HCT116 (cell line): Measurements from ENCODE around the gene RBFOX2. TPM values are rescaled to one million over a fixed set of nuclear protein-coding genes. Genes with fewer than 3 reads are reported as not detected.

Experiments
- ATAC-seq: fragments of 200-7000 bp; cut with Tn5 transposase; 2 replicates; pipeline ENCODE4 v1.9.1; 2020; ENCODE audit warnings: mild to moderate bottlenecking, moderate library complexity
- BruUV-seq: library from RNA; stranded (reverse); fragments of 400-500 nt; replicated peaks from 2 replicates; lab custom pipeline; 2021; lab: Mats Ljungman, UMichigan
- CTCF ChIA-PET: fragments of 300-600 bp; sonication (Branson Sonifier 250); formaldehyde crosslinking; loops from one replicate; lab custom pipeline; 2021; ENCODE audit warnings: antibody characterized with exemption; lab: Charles Lee
- POLR2A ChIA-PET: fragments of 300-600, 350-600 bp; sonication (Branson Sonifier 250); formaldehyde crosslinking; loops from one replicate; lab custom pipeline; 2021; ENCODE audit warnings: antibody characterized with exemption; lab: Charles Lee
- RAD21 ChIA-PET, 2 experiments: fragments of 300-600 bp; sonication (Branson Sonifier 250); formaldehyde crosslinking; loops; one replicate each; lab custom pipeline; 2023; ENCODE audit warnings: low total read pairs in 2 of 2; ENCODE audit not compliant: uncharacterized antibody in 2 of 2, unreplicated experiment in 2 of 2, low non-redundant PET in 1 of 2; lab: Charles Lee
- DNase-seq: peaks from one replicate; pipeline ENCODE4 v3.0.0-alpha.2; 2010; ENCODE audit warnings: low read depth, low spot score
- H2AFZ ChIP-seq: fragments of 200-600 bp; shearing (Covaris generic), sonication (generic); 2 replicates; pipeline ENCODE4 v1.6.1; 2017; ENCODE audit warnings: low read depth, mixed run types, mixed read lengths, antibody characterized with exemption, low read length; ENCODE audit not compliant: poor library complexity, severe bottlenecking
- H3K27ac ChIP-seq: 2 replicates; pipeline ENCODE4 v1.5.1; 2012; ENCODE audit warnings: low read depth, low read length
- H3K27me3 ChIP-seq: fragments of 200-600 bp; sonication (generic); 2 replicates; pipeline ENCODE4 v1.6.1; 2016; ENCODE audit warnings: mixed run types, low read length, mixed read lengths; ENCODE audit not compliant: insufficient read depth
- H3K36me3 ChIP-seq, 2 experiments: fragments of 200-500 bp in 1 of 2; fragments of 200-600 bp in 1 of 2; sonication (Bioruptor generic) in 1 of 2; sonication (generic) in 1 of 2; 2 replicates each; pipeline versions ENCODE4 v1.5.1 to v1.6.1; 2014 to 2016; ENCODE audit warnings: low read length in 2 of 2, inconsistent platforms in 1 of 2, mixed read lengths in 1 of 2, mixed run types in 1 of 2; ENCODE audit not compliant: insufficient read depth in 2 of 2, control insufficient read depth in 1 of 2
- H3K4me1 ChIP-seq, 2 experiments: fragments of 200-600 bp in 1 of 2; sonication (generic) in 1 of 2; 2 replicates each; pipeline versions ENCODE4 v1.5.1 to v1.6.1; 2012 to 2017; ENCODE audit warnings: low read length in 2 of 2, inconsistent platforms in 1 of 2, mild to moderate bottlenecking in 1 of 2, mixed read lengths in 1 of 2, mixed run types in 1 of 2, moderate library complexity in 1 of 2; ENCODE audit not compliant: insufficient read depth in 2 of 2, control insufficient read depth in 1 of 2
- H3K4me2 ChIP-seq: fragments of 200-600 bp; sonication (generic); 2 replicates; pipeline ENCODE4 v1.6.1; 2017; ENCODE audit warnings: mixed run types, low read length, mixed read lengths
- H3K4me3 ChIP-seq, 2 experiments: fragments of 200-600 bp in 1 of 2; sonication (generic) in 1 of 2; replicated peaks in 1 of 2; 2 replicates each; pipeline ENCODE4 v1.5.1; 2011 to 2016; ENCODE audit warnings: low read length in 2 of 2, control low read depth in 1 of 2, low read depth in 1 of 2, mild to moderate bottlenecking in 1 of 2, mixed read lengths in 1 of 2, mixed run types in 1 of 2
- H3K79me2 ChIP-seq: fragments of 200-600 bp; sonication (generic); 2 replicates; pipeline ENCODE4 v1.6.1; 2017; ENCODE audit warnings: mild to moderate bottlenecking, mixed run types, low read length, moderate library complexity, mixed read lengths; ENCODE audit not compliant: insufficient read depth
- H3K9ac ChIP-seq: fragments of 200-600 bp; sonication (generic); 2 replicates; pipeline ENCODE4 v1.6.1; 2016; ENCODE audit warnings: low read length, mixed read lengths
- H3K9me2 ChIP-seq: fragments of 200-600 bp; sonication (generic), shearing (Covaris generic); 2 replicates; pipeline ENCODE4 v1.6.1; 2017; ENCODE audit warnings: mixed run types, mild to moderate bottlenecking, moderate library complexity; ENCODE audit not compliant: insufficient read depth
- H3K9me3 ChIP-seq, 2 experiments: fragments of 200-500 bp in 1 of 2; fragments of 200-600 bp in 1 of 2; sonication (Bioruptor generic) in 1 of 2; sonication (generic) in 1 of 2; 2 replicates each; pipeline ENCODE4 v1.6.1; 2014 to 2017; ENCODE audit warnings: low read length in 2 of 2, mixed read lengths in 2 of 2, inconsistent platforms in 1 of 2, low read depth in 1 of 2, mild to moderate bottlenecking in 1 of 2, mixed run types in 1 of 2, moderate library complexity in 1 of 2; ENCODE audit not compliant: control insufficient read depth in 1 of 2, insufficient read depth in 1 of 2
- H4K20me1 ChIP-seq: fragments of 200-600 bp; sonication (generic), shearing (Covaris generic); 2 replicates; pipeline ENCODE4 v1.6.1; 2017; ENCODE audit warnings: mixed run types, mild to moderate bottlenecking, moderate library complexity; ENCODE audit not compliant: insufficient read depth
- CEBPB ChIP-seq: IDR thresholded peaks from 2 replicates; pipeline ENCODE4 v1.6.1; 2012; ENCODE audit warnings: low read depth
- EGR1 ChIP-seq: IDR thresholded peaks from 2 replicates; pipeline ENCODE4 v1.6.1; 2012; ENCODE audit warnings: low read depth
- ELF1 ChIP-seq: IDR thresholded peaks from 2 replicates; pipeline ENCODE4 v1.6.1; 2012; ENCODE audit warnings: low read depth, borderline replicate concordance
- EZH2 ChIP-seq: fragments of 200-600 bp; sonication (generic); IDR thresholded peaks from 2 replicates; pipeline ENCODE4 v1.6.1; 2017; ENCODE audit warnings: antibody characterized with exemption, mixed run types
- FOSL1 ChIP-seq: IDR thresholded peaks from 2 replicates; pipeline ENCODE4 v1.6.1; 2012; ENCODE audit warnings: low read depth
- JUND ChIP-seq: IDR thresholded peaks from 2 replicates; pipeline ENCODE4 v1.6.1; 2012
- SIN3A ChIP-seq: IDR thresholded peaks from 2 replicates; pipeline ENCODE4 v1.6.1; 2012; ENCODE audit warnings: low read depth
- SP1 ChIP-seq: IDR thresholded peaks from 2 replicates; pipeline ENCODE4 v1.6.1; 2012; ENCODE audit warnings: low read depth
- TCF7L2 ChIP-seq: IDR thresholded peaks from 2 replicates; pipeline ENCODE4 v1.7.0; 2011; ENCODE audit warnings: borderline replicate concordance, inconsistent platforms; ENCODE audit not compliant: insufficient read depth, insufficient read length; ENCODE audit errors: extremely low read depth
- ZNF274 ChIP-seq: fragments of 200-500 bp; sonication (Bioruptor generic); IDR thresholded peaks from 2 replicates; pipeline ENCODE4 v1.6.1; 2014; ENCODE audit warnings: mild to moderate bottlenecking, low read depth, low read length, inconsistent platforms
- intact Hi-C: fragments of 100-400 bp; cut with micrococcal nuclease; formaldehyde crosslinking; loops from 2 replicates; pipeline ENCODE4 v1.10.0; 2022
- total RNA-seq: library from RNA; stranded (reverse); gene quantifications from one replicate; pipeline ENCODE4 v1.2.1, GENCODE V29; 2021; ENCODE audit not compliant: unreplicated experiment
- TF ChIP-seq, protein P1 (sequence below), 3 experiments: fragments of 200-600 bp in 1 of 3; sonication (generic) in 1 of 3; IDR thresholded peaks in 2 of 3; conservative IDR thresholded peaks in 1 of 3; 2 replicates each; pipeline ENCODE4 v1.5.1; 2012 to 2017; ENCODE audit warnings: low read depth in 2 of 3, low read length in 2 of 3, antibody characterized with exemption in 1 of 3, borderline replicate concordance in 1 of 3, control low read depth in 1 of 3, mild to moderate bottlenecking in 1 of 3, mixed read lengths in 1 of 3, mixed run types in 1 of 3, moderate library complexity in 1 of 3; ENCODE audit not compliant: insufficient read depth in 1 of 3
- TF ChIP-seq, protein P2 (sequence below): IDR thresholded peaks from 2 replicates; pipeline ENCODE4 v1.6.1; 2012
- TF ChIP-seq, protein P3 (sequence below): IDR thresholded peaks from 2 replicates; pipeline ENCODE4 v1.6.1; 2012; ENCODE audit warnings: low read depth
- TF ChIP-seq, protein P4 (sequence below): IDR thresholded peaks from 2 replicates; pipeline ENCODE4 v1.6.1; 2011; ENCODE audit warnings: mild to moderate bottlenecking, low read length, moderate library complexity; ENCODE audit not compliant: insufficient replicate concordance; ENCODE audit errors: extremely low read depth

The RBFOX2 gene
- total RNA-seq, 1 experiment from 2014 or later, result 83.9 TPM

DNA sequence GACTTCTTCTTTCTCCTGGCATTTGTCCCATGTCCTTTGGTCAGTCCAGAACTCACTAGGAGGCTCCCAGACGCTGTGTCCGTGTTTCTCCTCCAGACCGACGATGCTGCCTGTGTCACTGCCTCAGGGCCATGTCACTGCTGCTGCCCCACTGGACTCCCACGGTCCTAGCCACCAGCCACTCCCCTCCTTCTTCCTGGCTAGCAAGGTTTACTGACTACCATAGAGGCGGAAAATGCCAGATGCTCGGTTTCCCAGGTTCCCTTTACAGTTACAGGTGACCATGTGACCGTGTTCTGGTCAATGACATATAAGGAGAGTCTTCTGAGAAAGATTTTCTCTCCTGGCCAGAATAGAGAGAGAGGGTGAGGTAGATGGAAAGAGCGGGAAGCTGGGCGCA, 40.7 kb upstream of the RBFOX2 start:
- no peaks in the 10 kb centered on the region for H3K36me3 ChIP-seq
- H3K4me3 ChIP-seq, result no peak overlapping the region
- TF ChIP-seq, protein P1, sequence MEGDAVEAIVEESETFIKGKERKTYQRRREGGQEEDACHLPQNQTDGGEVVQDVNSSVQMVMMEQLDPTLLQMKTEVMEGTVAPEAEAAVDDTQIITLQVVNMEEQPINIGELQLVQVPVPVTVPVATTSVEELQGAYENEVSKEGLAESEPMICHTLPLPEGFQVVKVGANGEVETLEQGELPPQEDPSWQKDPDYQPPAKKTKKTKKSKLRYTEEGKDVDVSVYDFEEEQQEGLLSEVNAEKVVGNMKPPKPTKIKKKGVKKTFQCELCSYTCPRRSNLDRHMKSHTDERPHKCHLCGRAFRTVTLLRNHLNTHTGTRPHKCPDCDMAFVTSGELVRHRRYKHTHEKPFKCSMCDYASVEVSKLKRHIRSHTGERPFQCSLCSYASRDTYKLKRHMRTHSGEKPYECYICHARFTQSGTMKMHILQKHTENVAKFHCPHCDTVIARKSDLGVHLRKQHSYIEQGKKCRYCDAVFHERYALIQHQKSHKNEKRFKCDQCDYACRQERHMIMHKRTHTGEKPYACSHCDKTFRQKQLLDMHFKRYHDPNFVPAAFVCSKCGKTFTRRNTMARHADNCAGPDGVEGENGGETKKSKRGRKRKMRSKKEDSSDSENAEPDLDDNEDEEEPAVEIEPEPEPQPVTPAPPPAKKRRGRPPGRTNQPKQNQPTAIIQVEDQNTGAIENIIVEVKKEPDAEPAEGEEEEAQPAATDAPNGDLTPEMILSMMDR (IDR thresholded peaks at IDR 0.05 in 2 of 3, conservative IDR thresholded peaks at IDR 0.05 in 1 of 3; ENCODE audit: borderline replicate concordance in 1 of 3, insufficient read depth in 1 of 3, low read depth in 2 of 3, low read length in 2 of 3), result no peak
- no peak for TF ChIP-seq JUND
- TF ChIP-seq, protein P2, sequence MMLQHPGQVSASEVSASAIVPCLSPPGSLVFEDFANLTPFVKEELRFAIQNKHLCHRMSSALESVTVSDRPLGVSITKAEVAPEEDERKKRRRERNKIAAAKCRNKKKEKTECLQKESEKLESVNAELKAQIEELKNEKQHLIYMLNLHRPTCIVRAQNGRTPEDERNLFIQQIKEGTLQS, result no peak
- TF ChIP-seq SP1, result no peak
- no peak for TF ChIP-seq ELF1
- TF ChIP-seq, protein P3, sequence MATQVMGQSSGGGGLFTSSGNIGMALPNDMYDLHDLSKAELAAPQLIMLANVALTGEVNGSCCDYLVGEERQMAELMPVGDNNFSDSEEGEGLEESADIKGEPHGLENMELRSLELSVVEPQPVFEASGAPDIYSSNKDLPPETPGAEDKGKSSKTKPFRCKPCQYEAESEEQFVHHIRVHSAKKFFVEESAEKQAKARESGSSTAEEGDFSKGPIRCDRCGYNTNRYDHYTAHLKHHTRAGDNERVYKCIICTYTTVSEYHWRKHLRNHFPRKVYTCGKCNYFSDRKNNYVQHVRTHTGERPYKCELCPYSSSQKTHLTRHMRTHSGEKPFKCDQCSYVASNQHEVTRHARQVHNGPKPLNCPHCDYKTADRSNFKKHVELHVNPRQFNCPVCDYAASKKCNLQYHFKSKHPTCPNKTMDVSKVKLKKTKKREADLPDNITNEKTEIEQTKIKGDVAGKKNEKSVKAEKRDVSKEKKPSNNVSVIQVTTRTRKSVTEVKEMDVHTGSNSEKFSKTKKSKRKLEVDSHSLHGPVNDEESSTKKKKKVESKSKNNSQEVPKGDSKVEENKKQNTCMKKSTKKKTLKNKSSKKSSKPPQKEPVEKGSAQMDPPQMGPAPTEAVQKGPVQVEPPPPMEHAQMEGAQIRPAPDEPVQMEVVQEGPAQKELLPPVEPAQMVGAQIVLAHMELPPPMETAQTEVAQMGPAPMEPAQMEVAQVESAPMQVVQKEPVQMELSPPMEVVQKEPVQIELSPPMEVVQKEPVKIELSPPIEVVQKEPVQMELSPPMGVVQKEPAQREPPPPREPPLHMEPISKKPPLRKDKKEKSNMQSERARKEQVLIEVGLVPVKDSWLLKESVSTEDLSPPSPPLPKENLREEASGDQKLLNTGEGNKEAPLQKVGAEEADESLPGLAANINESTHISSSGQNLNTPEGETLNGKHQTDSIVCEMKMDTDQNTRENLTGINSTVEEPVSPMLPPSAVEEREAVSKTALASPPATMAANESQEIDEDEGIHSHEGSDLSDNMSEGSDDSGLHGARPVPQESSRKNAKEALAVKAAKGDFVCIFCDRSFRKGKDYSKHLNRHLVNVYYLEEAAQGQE, result no peak
- no peak for TF ChIP-seq TCF7L2
- no peak for TF ChIP-seq EGR1
- no peak for TF ChIP-seq SIN3A
- TF ChIP-seq, protein P4, sequence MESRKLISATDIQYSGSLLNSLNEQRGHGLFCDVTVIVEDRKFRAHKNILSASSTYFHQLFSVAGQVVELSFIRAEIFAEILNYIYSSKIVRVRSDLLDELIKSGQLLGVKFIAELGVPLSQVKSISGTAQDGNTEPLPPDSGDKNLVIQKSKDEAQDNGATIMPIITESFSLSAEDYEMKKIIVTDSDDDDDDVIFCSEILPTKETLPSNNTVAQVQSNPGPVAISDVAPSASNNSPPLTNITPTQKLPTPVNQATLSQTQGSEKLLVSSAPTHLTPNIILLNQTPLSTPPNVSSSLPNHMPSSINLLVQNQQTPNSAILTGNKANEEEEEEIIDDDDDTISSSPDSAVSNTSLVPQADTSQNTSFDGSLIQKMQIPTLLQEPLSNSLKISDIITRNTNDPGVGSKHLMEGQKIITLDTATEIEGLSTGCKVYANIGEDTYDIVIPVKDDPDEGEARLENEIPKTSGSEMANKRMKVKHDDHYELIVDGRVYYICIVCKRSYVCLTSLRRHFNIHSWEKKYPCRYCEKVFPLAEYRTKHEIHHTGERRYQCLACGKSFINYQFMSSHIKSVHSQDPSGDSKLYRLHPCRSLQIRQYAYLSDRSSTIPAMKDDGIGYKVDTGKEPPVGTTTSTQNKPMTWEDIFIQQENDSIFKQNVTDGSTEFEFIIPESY, result no peak
- no peak for TF ChIP-seq CEBPB
- no peak for TF ChIP-seq FOSL1
- no peak for TF ChIP-seq EZH2
- no peak for TF ChIP-seq ZNF274
- H3K9me2 ChIP-seq, result no peaks in the 10 kb centered on the region
- POLR2A ChIA-PET, result no interaction called here
- H4K20me1 ChIP-seq, result no peaks in the 10 kb centered on the region
- H2AFZ ChIP-seq, result no peak overlapping the region
- RAD21 ChIA-PET, result no interaction called here
- ATAC-seq (no peak), DNase-seq (no peak)
- H3K4me2 ChIP-seq, result no peak overlapping the region
- peaks cover 4 to 24% of the 10 kb centered on the region in 2 experiments; a peak in 3 of 4 replicates for H3K4me1 ChIP-seq
- H3K9me3 ChIP-seq, result no peaks in the 10 kb centered on the region
- BruUV-seq, result no TSS peak
- intact Hi-C loops, result no loop called here
- no peak overlapping the region for H3K9ac ChIP-seq
- no peak overlapping the region for H3K27ac ChIP-seq
- no peaks in the 10 kb centered on the region for H3K79me2 ChIP-seq
- H3K27me3 ChIP-seq, result no peaks in the 10 kb centered on the region
- CTCF ChIA-PET, result interaction anchor here (1.6 kb wide), 1 partner anchor 14 kb away, joined by 3 read pairs; no protein-coding TSS in a partner anchor
